Bronchial epithelial cell (primary cell): Measurements from ENCODE around the gene SPEG. TPM values are rescaled to one million over a fixed set of nuclear protein-coding genes. Genes with fewer than 3 reads are reported as not detected.

ENCODE experiments used
- DNase-seq: peaks from one replicate; pipeline ENCODE4 v3.0.0-alpha.2; 2010; ENCODE audit warnings: low read depth
- FAIRE-seq: peaks from 2 replicates; lab custom pipeline; 2011; peaks lifted over from hg19 to GRCh38; lab: Jason Lieb, UNC
- H3K27me3 ChIP-seq: 2 replicates; pipeline ENCODE4 v1.5.1; 2011; ENCODE audit warnings: low read length; ENCODE audit not compliant: control insufficient read depth, insufficient read depth
- H3K36me3 ChIP-seq: 2 replicates; pipeline ENCODE4 v1.5.1; 2011; ENCODE audit warnings: low read length; ENCODE audit not compliant: control insufficient read depth, insufficient read depth
- H3K4me3 ChIP-seq: 2 replicates; pipeline ENCODE4 v1.5.1; 2011; ENCODE audit warnings: mild to moderate bottlenecking, low read depth, low read length, control low read depth
- CTCF ChIP-seq: IDR thresholded peaks from 2 replicates; pipeline ENCODE4 v1.5.1; 2011; ENCODE audit warnings: mild to moderate bottlenecking, moderate library complexity, low read length, control low read depth, inconsistent platforms; ENCODE audit not compliant: insufficient read depth, severe bottlenecking
- total RNA-seq: library from RNA; depleted of rRNA; stranded (reverse); fragments of >200 nt; gene quantifications from 2 replicates; pipeline ENCODE4 v1.2.1, GENCODE V29; 2014

SPEG gene
- total RNA-seq, 1 donor from 2014 or later = 1.8 TPM

- FAIRE-seq (no peak), DNase-seq (no peak)
- TF ChIP-seq CTCF = no peak
- no peak overlapping the region for H3K4me3 ChIP-seq
- peaks cover 15% of the 10 kb centered on the region for H3K36me3 ChIP-seq
- no peaks in the 10 kb centered on the region for H3K27me3 ChIP-seq
Observed at GRCh38 chr2:219544567-219544966, 109.9 kb downstream of the SPEG start.

GRCh38 chr2:219545295-219545942, 110.8 kb downstream of the SPEG start:
- H3K4me3 ChIP-seq = no peak overlapping the region
- no peak for TF ChIP-seq CTCF
- DNase-seq (no peak), FAIRE-seq (no peak)
- no peaks in the 10 kb centered on the region for H3K27me3 ChIP-seq
- peaks cover 8% of the 10 kb centered on the region for H3K36me3 ChIP-seq

- H3K36me3 ChIP-seq = peaks cover 2% of the 10 kb centered on the region
- DNase-seq (no peak), FAIRE-seq (no peak)
- H3K27me3 ChIP-seq = no peaks in the 10 kb centered on the region
- TF ChIP-seq CTCF = no peak
- H3K4me3 ChIP-seq = no peak overlapping the region
Observed at GRCh38 chr2:219545943-219546352, 111.3 kb downstream of the SPEG start.

- no peak for TF ChIP-seq CTCF
- Histone ChIP-seq H3K36me3 (no peaks in the 10 kb centered on the region), H3K4me3 (no peak overlapping the region), H3K27me3 (no peaks in the 10 kb centered on the region)
- DNase-seq (no peak), FAIRE-seq (no peak)
Observed at GRCh38 chr2:219547621-219548020, 113.0 kb downstream of the SPEG start.

Other genes with a start within 250 kb of the SPEG start
- 55.4 and 59.8 TPM in 2 replicates for gene ZFAND2B, start 228.1 kb upstream of the SPEG start, total RNA-seq
- 40.2 and 46.1 TPM in 2 replicates for gene ABCB6, start 215.9 kb upstream of the SPEG start, total RNA-seq
- gene ATG9A, start 205.2 kb upstream of the SPEG start, total RNA-seq = 26.3 and 36.4 TPM in 2 replicates
- 46.3 and 48.9 TPM in 2 replicates for gene ANKZF1, start 205.0 kb upstream of the SPEG start, total RNA-seq
- gene GLB1L, start 189.4 kb upstream of the SPEG start, total RNA-seq = 3.7 and 4.7 TPM in 2 replicates
- 48.3 and 50.8 TPM in 2 replicates for gene STK16, start 189.4 kb upstream of the SPEG start, total RNA-seq
- gene TUBA4B, start 181.6 kb upstream of the SPEG start, total RNA-seq = not detected in 2 replicates
- 47.9 and 68.7 TPM in 2 replicates for gene TUBA4A, start 180.9 kb upstream of the SPEG start, total RNA-seq
- 57.6 and 60.0 TPM in 2 replicates for gene DNAJB2, start 155.5 kb upstream of the SPEG start, total RNA-seq
- 0.13 and 1.3 TPM in 2 replicates for gene PTPRN, start 125.4 kb upstream of the SPEG start, total RNA-seq
- gene RESP18, start 102.1 kb upstream of the SPEG start, total RNA-seq = not detected in 2 replicates
- 50.8 and 60.4 TPM in 2 replicates for gene DNPEP, start 46.9 kb upstream of the SPEG start, total RNA-seq
- not detected in 2 replicates for gene DES, start 16.5 kb upstream of the SPEG start, total RNA-seq
- gene GMPPA, start 64.0 kb downstream of the SPEG start, total RNA-seq = 40.3 and 49.0 TPM in 2 replicates
- gene ASIC4, start 79.6 kb downstream of the SPEG start, total RNA-seq = under 0.01 and 0.53 TPM in 2 replicates
- 52.7 and 85.5 TPM in 2 replicates for gene CHPF, start 109.0 kb downstream of the SPEG start, total RNA-seq
- gene TMEM198, start 109.2 kb downstream of the SPEG start, total RNA-seq = under 0.01 and 0.13 TPM in 2 replicates
- gene OBSL1, start 136.7 kb downstream of the SPEG start, total RNA-seq = 9.2 and 15.2 TPM in 2 replicates
- gene INHA, start 137.5 kb downstream of the SPEG start, total RNA-seq = under 0.01 and 0.13 TPM in 2 replicates
- 11.3 and 16.9 TPM in 2 replicates for gene STK11IP, start 163.0 kb downstream of the SPEG start, total RNA-seq
- gene SLC4A3, start 192.8 kb downstream of the SPEG start, total RNA-seq = 1.6 and 3.6 TPM in 2 replicates